ACHN (cell line): ENCODE measurements around the gene DCAF8L1.

ENCODE experiments used
- DNase-seq: peaks from one replicate; pipeline ENCODE4 v3.0.0-alpha.2; 2015
- in situ Hi-C: cut with HindIII; loops from 2 replicates; pipeline ENCODE4 v1.10.0; 2017; ENCODE audit warnings: low sequenced_read_pairs, low pct_ligation_motif_present, low pct_unique_long_range_greater_than_20kb

Gene DCAF8L1

GRCh38 chrX:27933361-27933760 is 47.9 kb downstream of the DCAF8L1 start:
- in situ Hi-C loops, result no loop called here
- no peak for DNase-seq
